ENCODE data around the gene GTF2H3. TPM values are rescaled to one million over a fixed set of nuclear protein-coding genes. Genes with fewer than 3 reads are reported as not detected.
A peak's percentile ranks its signal among the peaks of the same experiment; 100 is the strongest.

The GTF2H3 gene
- total and polyA plus RNA-seq, 10 donors: 6.4 to 23.1 (median 19.7) TPM

DNA sequence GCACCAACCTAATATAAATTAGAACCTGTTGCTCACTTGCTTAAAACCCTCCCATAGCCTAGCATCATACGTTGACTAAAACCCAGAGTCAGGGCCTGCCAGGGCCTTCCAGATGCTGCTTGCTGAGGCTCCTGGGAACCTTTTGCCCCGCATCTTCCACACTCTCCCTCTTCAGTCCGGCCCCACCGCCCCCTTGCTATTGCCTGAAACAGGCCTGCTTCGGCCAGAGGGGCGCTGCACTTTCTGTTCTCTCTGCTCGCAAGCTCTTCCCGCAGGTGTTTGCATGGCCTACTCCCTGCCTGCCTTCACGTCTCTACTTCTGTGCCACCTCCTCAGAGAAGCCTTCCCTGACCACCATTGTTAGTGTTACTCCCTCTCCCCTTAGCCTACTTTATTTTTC, 23.6 kb downstream of the GTF2H3 start:
- DNase-seq: no peak
- TF ChIP-seq POLR2AphosphoS5 (IDR thresholded peaks at IDR 0.05) (no peak), POLR2A (IDR thresholded peaks at IDR 0.05) (no peak)
- TF ChIP-seq, protein P1, sequence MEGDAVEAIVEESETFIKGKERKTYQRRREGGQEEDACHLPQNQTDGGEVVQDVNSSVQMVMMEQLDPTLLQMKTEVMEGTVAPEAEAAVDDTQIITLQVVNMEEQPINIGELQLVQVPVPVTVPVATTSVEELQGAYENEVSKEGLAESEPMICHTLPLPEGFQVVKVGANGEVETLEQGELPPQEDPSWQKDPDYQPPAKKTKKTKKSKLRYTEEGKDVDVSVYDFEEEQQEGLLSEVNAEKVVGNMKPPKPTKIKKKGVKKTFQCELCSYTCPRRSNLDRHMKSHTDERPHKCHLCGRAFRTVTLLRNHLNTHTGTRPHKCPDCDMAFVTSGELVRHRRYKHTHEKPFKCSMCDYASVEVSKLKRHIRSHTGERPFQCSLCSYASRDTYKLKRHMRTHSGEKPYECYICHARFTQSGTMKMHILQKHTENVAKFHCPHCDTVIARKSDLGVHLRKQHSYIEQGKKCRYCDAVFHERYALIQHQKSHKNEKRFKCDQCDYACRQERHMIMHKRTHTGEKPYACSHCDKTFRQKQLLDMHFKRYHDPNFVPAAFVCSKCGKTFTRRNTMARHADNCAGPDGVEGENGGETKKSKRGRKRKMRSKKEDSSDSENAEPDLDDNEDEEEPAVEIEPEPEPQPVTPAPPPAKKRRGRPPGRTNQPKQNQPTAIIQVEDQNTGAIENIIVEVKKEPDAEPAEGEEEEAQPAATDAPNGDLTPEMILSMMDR (IDR thresholded peaks at IDR 0.05 in 8 of 11, conservative IDR thresholded peaks at IDR 0.05 in 3 of 11): no peak
- no peak overlapping the region for H3K4me3 ChIP-seq
- no peak overlapping the region for H3K27ac ChIP-seq
- H3K27me3 ChIP-seq (replicated peaks in 1 of 7): no peaks in the 10 kb centered on the region
- WGBS, 5 donors: 93 to 97% (median 93%) methylated on average over 9 of the region's 9 CpGs
- H3K4me1 ChIP-seq: peaks cover 0 to 35% (median 13%) of the 10 kb centered on the region in 6 donors
- peaks cover 0 to 89% (median 31%) of the 10 kb centered on the region in 6 donors for H3K36me3 ChIP-seq
- H3K9me3 ChIP-seq: no peaks in the 10 kb centered on the region
- intact Hi-C loops (cut with DNase I; ENCODE audit: low total_unique reads): no loop called here

DNA sequence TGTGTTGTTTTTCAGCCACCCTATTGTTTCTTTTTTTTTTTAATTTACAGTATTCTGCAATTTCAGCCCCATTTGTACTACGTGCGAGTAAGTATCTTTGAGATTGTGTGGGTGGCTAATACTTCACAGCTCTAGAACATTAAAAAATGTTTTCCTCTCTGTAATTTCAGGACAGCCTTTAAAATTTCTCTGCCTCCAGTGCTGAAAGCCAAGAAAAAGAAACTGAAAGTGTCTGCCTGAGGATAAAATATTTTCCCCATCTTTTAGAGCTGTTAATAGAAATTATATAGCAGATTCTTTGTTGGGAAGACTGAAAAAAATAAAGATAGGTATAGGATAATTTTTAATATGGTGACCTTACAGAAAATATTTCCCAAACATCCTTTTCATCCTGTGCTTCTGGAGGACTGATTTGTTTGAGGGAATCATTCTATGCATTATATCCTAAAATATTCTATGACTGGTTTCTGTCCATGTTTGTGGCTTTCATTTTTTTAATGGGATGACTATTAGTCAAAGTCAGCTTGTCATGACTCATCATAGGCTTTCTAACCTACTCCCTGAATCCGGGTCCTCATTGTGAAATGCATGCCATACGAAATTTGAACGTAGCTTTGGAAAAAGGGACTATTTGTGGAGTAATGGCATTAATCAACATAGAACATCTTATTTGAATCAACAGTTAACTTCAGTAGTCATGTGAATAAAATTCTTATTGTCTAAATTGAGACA, 26.5 kb downstream of the GTF2H3 start:
- intact Hi-C loops (cut with DNase I; ENCODE audit: low total_unique reads): no loop called here
- no peak for TF ChIP-seq POLR2A (IDR thresholded peaks at IDR 0.05)
- TF ChIP-seq POLR2AphosphoS5 (IDR thresholded peaks at IDR 0.05): no peak
- TF ChIP-seq, protein P1 (IDR thresholded peaks at IDR 0.05 in 8 of 11, conservative IDR thresholded peaks at IDR 0.05 in 3 of 11): no peak
- no peak for DNase-seq
- Histone ChIP-seq H3K36me3 (peaks cover 0 to 70% (median 20%) of the 10 kb centered on the region in 6 donors), H3K4me1 (peaks cover 0 to 31% (median 13%) of the 10 kb centered on the region in 6 donors), H3K27ac (peak overlapping the region in 7 of 8 donors; percentile 29 to 63 (median 49)), H3K9me3 (no peaks in the 10 kb centered on the region), H3K27me3 (replicated peaks in 1 of 7) (no peaks in the 10 kb centered on the region), H3K4me3 (no peak overlapping the region)
- 67 to 74% (median 69%) methylated on average over 5 of the region's 5 CpGs for WGBS, 5 donors

DNA sequence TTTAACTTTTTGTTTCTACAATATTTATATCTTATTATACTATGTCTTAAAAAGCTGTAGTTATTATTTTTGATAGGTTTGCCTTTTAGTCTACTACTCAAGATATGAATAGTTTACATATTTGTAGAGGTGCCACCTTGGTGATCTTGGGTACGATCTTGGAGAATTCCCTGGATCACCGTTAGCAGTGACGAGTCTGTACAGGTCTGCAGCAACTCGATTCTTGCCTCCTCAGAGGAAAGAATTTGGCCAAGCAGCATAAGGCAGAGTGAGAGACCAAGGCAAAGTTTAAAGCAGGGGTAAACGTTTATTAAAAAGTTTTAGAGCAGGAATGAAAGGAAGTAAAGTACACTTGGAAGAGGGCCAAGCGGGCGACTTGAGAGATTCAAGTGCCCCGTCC, 34.1 kb downstream of the GTF2H3 start:
- 82 to 91% (median 85%) methylated on average over 8 of the region's 8 CpGs for WGBS, 5 donors
- no peak overlapping the region for H3K4me3 ChIP-seq
- no peak for TF ChIP-seq POLR2A (IDR thresholded peaks at IDR 0.05)
- TF ChIP-seq POLR2AphosphoS5 (IDR thresholded peaks at IDR 0.05): no peak
- TF ChIP-seq, protein P1 (IDR thresholded peaks at IDR 0.05 in 8 of 11, conservative IDR thresholded peaks at IDR 0.05 in 3 of 11): no peak
- H3K9me3 ChIP-seq: no peaks in the 10 kb centered on the region
- H3K36me3 ChIP-seq: peaks cover 0 to 4% (median 0%) of the 10 kb centered on the region in 6 donors
- DNase-seq: no peak
- no peaks in the 10 kb centered on the region for H3K27me3 ChIP-seq (replicated peaks in 1 of 7)
- intact Hi-C loops (cut with DNase I; ENCODE audit: low total_unique reads): no loop called here
- no peak overlapping the region for H3K27ac ChIP-seq
- peaks cover 6 to 22% (median 13%) of the 10 kb centered on the region in 6 donors for H3K4me1 ChIP-seq

All from spleen (tissue), 11 donors.